WTC11 (cell line): ENCODE measurements around the gene E2F4.

Experiments
- AFF4 ChIP-seq: sonication (generic); formaldehyde crosslinking; IDR thresholded peaks from 2 replicates; pipeline ENCODE4 v1.8.1; 2023; ENCODE audit warnings: mild to moderate bottlenecking, missing genetic modification reagents, borderline replicate concordance
- CTCF ChIP-seq: fragments of 200-600 bp; IDR thresholded peaks from 2 replicates; pipeline ENCODE4 v1.8.0; 2022; ENCODE audit warnings: antibody characterized with exemption
- E2F1 ChIP-seq: sonication (generic); formaldehyde crosslinking; IDR thresholded peaks from 2 replicates; pipeline ENCODE4 v1.8.0; 2022; ENCODE audit warnings: mild to moderate bottlenecking, missing genetic modification reagents
- E2F5 ChIP-seq: sonication (generic); formaldehyde crosslinking; IDR thresholded peaks from 2 replicates; pipeline ENCODE4 v1.8.1; 2022; ENCODE audit warnings: mild to moderate bottlenecking, moderate library complexity, missing genetic modification reagents
- FOXP4 ChIP-seq: sonication (generic); formaldehyde crosslinking; IDR thresholded peaks from 2 replicates; pipeline ENCODE4 v1.8.0; 2022; ENCODE audit warnings: mild to moderate bottlenecking, missing genetic modification reagents
- MAX ChIP-seq: sonication (generic); formaldehyde crosslinking; IDR thresholded peaks from 2 replicates; pipeline ENCODE4 v1.8.0; 2022; ENCODE audit warnings: mild to moderate bottlenecking, missing genetic modification reagents
- MXD4 ChIP-seq: fragments of 250-450 bp; sonication (Bioruptor Pico); IDR thresholded peaks from 2 replicates; pipeline ENCODE4 v1.8.0; 2021; ENCODE audit warnings: mild to moderate bottlenecking, moderate library complexity, borderline replicate concordance
- NFE2L1 ChIP-seq: sonication (generic); formaldehyde crosslinking; IDR thresholded peaks from 2 replicates; pipeline ENCODE4 v1.8.1; 2023; ENCODE audit warnings: missing genetic modification reagents
- NFYB ChIP-seq: sonication (generic); formaldehyde crosslinking; conservative IDR thresholded peaks from 2 replicates; pipeline ENCODE4 v1.8.0; 2022; ENCODE audit warnings: low read depth, missing genetic modification reagents
- SP1 ChIP-seq: sonication (generic); formaldehyde crosslinking; conservative IDR thresholded peaks from 2 replicates; pipeline ENCODE4 v1.8.1; 2022; ENCODE audit warnings: missing genetic modification reagents
- ZNF121 ChIP-seq: sonication (generic); formaldehyde crosslinking; IDR thresholded peaks from 2 replicates; pipeline ENCODE4 v1.8.0; 2023; ENCODE audit warnings: missing genetic modification reagents
- ZNF138 ChIP-seq: sonication (generic); formaldehyde crosslinking; conservative IDR thresholded peaks from 2 replicates; pipeline ENCODE4 v1.8.1; 2022; ENCODE audit warnings: mild to moderate bottlenecking, moderate library complexity, missing genetic modification reagents

GRCh38 chr16:67234180-67234597 lies 42.2 kb downstream of the E2F4 start:
- TF ChIP-seq CTCF (no peak), MAX (CRISPR knock-in tag) (no peak), ZNF138 (CRISPR knock-in tag) (no peak), SP1 (CRISPR knock-in tag) (no peak), ZNF121 (CRISPR knock-in tag) (no peak), NFE2L1 (CRISPR knock-in tag) (no peak), NFYB (no peak), MXD4 (CRISPR knock-in tag) (no peak), AFF4 (no peak), E2F5 (no peak), FOXP4 (CRISPR knock-in tag) (no peak), E2F1 (CRISPR knock-in tag) (no peak)
